Mucosa of descending colon (tissue), 3 donors: Measurements from ENCODE around the gene SIN3B. TPM values are rescaled to one million over a fixed set of nuclear protein-coding genes. Genes with fewer than 3 reads are reported as not detected.

ENCODE experiments used
- ATAC-seq: fragments of 200-7000 bp; cut with Tn5 transposase; one replicate; pipeline ENCODE4 v1.9.1; 2020; ENCODE audit warnings: mild to moderate bottlenecking, moderate library complexity
- DNase-seq, 3 donors: peaks; one replicate each; pipeline ENCODE4 v3.0.0-alpha.2; 2020
- H3K36me3 ChIP-seq: fragments of 200-600 bp; one replicate; pipeline ENCODE4 v1.8.0; 2021; ENCODE audit warnings: low read depth, mild to moderate bottlenecking
- H3K4me1 ChIP-seq: fragments of 200-600 bp; one replicate; pipeline ENCODE4 v1.8.0; 2021; ENCODE audit warnings: low read depth, mild to moderate bottlenecking
- H3K4me3 ChIP-seq: fragments of 200-600 bp; one replicate; pipeline ENCODE4 v1.8.0; 2021; ENCODE audit warnings: mild to moderate bottlenecking
- H3K9me3 ChIP-seq: fragments of 200-600 bp; one replicate; pipeline ENCODE4 v1.8.0; 2021; ENCODE audit warnings: mild to moderate bottlenecking
- CTCF ChIP-seq: fragments of 200-600 bp; IDR thresholded peaks from one replicate; pipeline ENCODE4 v1.8.0; 2022; ENCODE audit warnings: antibody characterized with exemption, mild to moderate bottlenecking
- intact Hi-C, 2 donors: fragments of 100-400 bp; cut with DNase I in 1 of 2; cut with micrococcal nuclease in 1 of 2; formaldehyde crosslinking; loops; one replicate each; pipeline versions ENCODE4 v1.11.0 to v1.11.1; 2022; cut with DNase I, micrococcal nuclease
- total RNA-seq, 3 donors: library from RNA; stranded (reverse); fragmentation: NEBNext Ultra II Directional in 2 of 3; extraction: Animal tissue kit (Norgen Biotek cat#: 25700) in 2 of 3; gene quantifications; one replicate each; pipeline versions ENCODE4 v1.2.1 to v1.2.4, GENCODE V29; 2021 to 2023
- donor health status: DM: no; HTN: no; CAD: no; lungs with moderate emphysema.
- donor health status: DM: no; HTN: no; CAD: no.
- donor health status: DM: no; HTN: yes; CAD: no.

SIN3B gene
- total RNA-seq, 3 donors from 2014 or later, result 30.7 to 56.6 (median 38.9) TPM

GRCh38 chr19:16914421-16914820 lies 85.2 kb downstream of the SIN3B start:
- intact Hi-C loops, result no loop called here
- no peak for TF ChIP-seq CTCF
- Histone ChIP-seq H3K4me1 (no peaks in the 10 kb centered on the region), H3K9me3 (peaks cover 15% of the 10 kb centered on the region), H3K4me3 (no peak overlapping the region), H3K36me3 (no peaks in the 10 kb centered on the region)
- no peak for DNase-seq
- ATAC-seq, result no peak

DNA sequence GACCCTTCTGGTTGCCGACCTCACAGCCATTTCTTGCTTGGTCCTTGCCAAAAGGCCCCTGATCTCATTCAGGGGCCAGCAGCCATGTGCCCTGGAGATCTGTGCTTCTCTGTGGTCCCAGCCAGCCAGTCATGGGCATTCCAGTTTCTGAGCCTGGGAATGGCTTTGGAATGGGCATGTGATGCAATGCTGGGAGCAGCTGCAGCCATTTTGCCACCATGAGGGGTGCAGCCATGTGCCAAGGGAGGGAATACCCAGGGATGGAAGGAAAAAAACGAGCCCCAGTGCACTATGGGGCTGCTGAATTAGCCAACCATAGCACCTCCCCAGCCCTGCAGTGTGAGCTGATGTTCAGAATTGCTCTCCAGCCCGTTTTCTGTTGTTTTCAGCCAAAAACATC lies 85.9 kb downstream of the SIN3B start:
- Histone ChIP-seq H3K9me3 (peaks cover 15% of the 10 kb centered on the region), H3K36me3 (no peaks in the 10 kb centered on the region), H3K4me3 (no peak overlapping the region), H3K4me1 (no peaks in the 10 kb centered on the region)
- intact Hi-C loops, result no loop called here
- DNase-seq (no peak), ATAC-seq (no peak)
- TF ChIP-seq CTCF, result no peak

DNA sequence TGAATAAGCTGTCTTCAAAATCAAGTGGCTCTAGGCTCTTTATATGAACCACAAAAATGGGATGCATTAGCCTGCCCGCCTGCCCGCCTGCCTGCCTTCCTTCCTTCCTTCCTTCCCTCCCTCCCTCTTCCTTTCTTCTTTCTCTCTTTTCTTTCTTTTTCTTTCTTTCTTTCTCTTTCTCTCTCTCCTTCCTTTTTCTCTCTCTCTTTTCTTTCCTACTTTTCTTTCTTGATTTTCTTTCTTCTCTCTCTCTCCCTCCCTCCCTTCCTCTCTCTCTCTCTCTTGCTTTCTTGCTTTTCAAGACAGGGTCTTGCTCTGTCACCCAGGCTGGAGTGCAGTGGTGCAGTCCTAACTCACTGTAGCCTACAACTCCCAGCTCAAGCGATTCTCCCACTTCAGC lies 86.5 kb downstream of the SIN3B start:
- H3K4me3 ChIP-seq, result no peak overlapping the region
- peaks cover 15% of the 10 kb centered on the region for H3K9me3 ChIP-seq
- no peak for ATAC-seq
- DNase-seq, result no peak
- no peaks in the 10 kb centered on the region for H3K36me3 ChIP-seq
- TF ChIP-seq CTCF, result no peak
- intact Hi-C loops, result no loop called here
- no peaks in the 10 kb centered on the region for H3K4me1 ChIP-seq

DNA sequence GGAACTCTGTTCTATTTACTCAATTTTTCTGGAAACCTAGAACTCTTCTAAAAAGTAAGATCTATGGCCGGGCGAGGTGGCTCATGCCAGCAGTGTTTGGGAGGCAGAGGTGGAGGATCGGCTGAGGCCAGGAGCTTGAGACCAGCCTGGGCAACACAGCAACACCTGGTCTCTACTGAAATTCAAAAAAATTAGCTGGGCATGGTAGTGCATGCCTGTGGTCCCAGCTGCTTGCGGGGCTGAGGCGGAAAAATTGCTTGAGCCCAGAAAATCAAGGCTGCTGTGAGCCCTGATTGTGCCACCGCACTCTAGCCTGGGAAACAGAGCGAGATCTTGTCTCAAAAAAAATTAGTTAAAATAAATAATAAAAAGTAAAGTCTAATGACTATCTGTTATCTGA lies 88.2 kb downstream of the SIN3B start:
- no peaks in the 10 kb centered on the region for H3K4me1 ChIP-seq
- intact Hi-C loops, result no loop called here
- H3K36me3 ChIP-seq, result no peaks in the 10 kb centered on the region
- no peak for DNase-seq
- no peak for ATAC-seq
- TF ChIP-seq CTCF, result no peak
- peaks cover 12% of the 10 kb centered on the region for H3K9me3 ChIP-seq
- no peak overlapping the region for H3K4me3 ChIP-seq

DNA sequence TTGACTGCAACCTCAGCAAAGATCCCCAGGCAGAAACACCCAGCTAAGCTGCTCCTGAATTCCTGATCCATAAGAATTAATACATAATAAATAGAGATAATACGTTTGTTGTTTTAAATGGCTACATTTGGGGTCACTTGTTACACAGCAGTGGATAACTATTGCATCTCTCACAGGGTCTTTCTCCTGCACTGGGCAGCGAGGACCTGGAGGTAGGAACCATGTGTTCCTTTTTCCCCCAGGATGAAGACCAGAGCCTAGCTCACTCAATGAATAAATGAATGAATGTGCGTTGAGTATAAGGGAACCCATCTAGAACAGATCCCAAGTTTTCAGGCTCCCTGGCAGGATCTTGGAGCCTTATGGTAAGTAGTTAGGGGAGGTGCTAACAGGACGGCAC lies 90.3 kb downstream of the SIN3B start:
- H3K9me3 ChIP-seq, result no peaks in the 10 kb centered on the region
- intact Hi-C loops, result no loop called here
- ATAC-seq (no peak), DNase-seq (no peak)
- H3K4me1 ChIP-seq, result no peaks in the 10 kb centered on the region
- H3K36me3 ChIP-seq, result no peaks in the 10 kb centered on the region
- no peak for TF ChIP-seq CTCF
- no peak overlapping the region for H3K4me3 ChIP-seq

- no peak for DNase-seq
- Histone ChIP-seq H3K4me3 (no peak overlapping the region), H3K9me3 (peaks cover 10% of the 10 kb centered on the region), H3K4me1 (no peaks in the 10 kb centered on the region), H3K36me3 (no peaks in the 10 kb centered on the region)
- no peak for TF ChIP-seq CTCF
- ATAC-seq, result no peak
- intact Hi-C loops, result no loop called here
These were observed 91.8 kb downstream of the SIN3B start for GRCh38 chr19:16920816-16921529.
